ENCODE results near the gene SLBP.
A peak's percentile ranks its signal among the peaks of the same experiment; 100 is the strongest.

The SLBP gene

GRCh38 chr4:1647432-1647831, 64.7 kb downstream of the SLBP start:
- TF ChIP-seq, protein P1, sequence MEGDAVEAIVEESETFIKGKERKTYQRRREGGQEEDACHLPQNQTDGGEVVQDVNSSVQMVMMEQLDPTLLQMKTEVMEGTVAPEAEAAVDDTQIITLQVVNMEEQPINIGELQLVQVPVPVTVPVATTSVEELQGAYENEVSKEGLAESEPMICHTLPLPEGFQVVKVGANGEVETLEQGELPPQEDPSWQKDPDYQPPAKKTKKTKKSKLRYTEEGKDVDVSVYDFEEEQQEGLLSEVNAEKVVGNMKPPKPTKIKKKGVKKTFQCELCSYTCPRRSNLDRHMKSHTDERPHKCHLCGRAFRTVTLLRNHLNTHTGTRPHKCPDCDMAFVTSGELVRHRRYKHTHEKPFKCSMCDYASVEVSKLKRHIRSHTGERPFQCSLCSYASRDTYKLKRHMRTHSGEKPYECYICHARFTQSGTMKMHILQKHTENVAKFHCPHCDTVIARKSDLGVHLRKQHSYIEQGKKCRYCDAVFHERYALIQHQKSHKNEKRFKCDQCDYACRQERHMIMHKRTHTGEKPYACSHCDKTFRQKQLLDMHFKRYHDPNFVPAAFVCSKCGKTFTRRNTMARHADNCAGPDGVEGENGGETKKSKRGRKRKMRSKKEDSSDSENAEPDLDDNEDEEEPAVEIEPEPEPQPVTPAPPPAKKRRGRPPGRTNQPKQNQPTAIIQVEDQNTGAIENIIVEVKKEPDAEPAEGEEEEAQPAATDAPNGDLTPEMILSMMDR (IDR thresholded peaks at IDR 0.05; ENCODE audit: low read depth, low read length): no peak
- no peak for DNase-seq (ENCODE audit: low read depth in 2 of 2)
- H3K4me3 ChIP-seq (replicated peaks in 1 of 2; ENCODE audit: low read depth in 2 of 2, low read length in 2 of 2): no peak overlapping the region

DNA sequence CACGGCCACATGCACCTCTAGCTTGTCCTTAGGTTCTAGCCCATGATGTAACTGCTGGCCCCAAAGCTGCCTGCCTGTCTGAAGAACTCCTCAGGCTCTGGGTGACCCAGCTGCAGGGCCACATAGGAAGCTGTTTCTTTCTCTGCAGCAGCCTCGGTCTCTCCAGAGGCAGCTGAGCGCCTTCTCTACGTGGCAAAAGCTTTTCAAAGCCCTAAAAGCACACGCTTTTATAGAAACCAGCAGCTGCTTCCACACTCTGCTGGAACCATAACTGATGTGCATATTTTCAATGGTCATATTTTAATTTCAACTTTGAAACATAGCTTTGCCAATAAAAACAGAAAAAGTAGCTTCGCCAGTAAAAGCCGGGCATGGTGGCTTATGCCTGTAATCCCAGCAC, 65.4 kb downstream of the SLBP start:
- no peak for DNase-seq (ENCODE audit: low read depth in 2 of 2)
- TF ChIP-seq, protein P1 (IDR thresholded peaks at IDR 0.05; ENCODE audit: low read depth, low read length): no peak
- no peak overlapping the region for H3K4me3 ChIP-seq (replicated peaks in 1 of 2; ENCODE audit: low read depth in 2 of 2, low read length in 2 of 2)

GRCh38 chr4:1644891-1645657, 67.0 kb downstream of the SLBP start:
- no peak overlapping the region for H3K4me3 ChIP-seq (replicated peaks in 1 of 2; ENCODE audit: low read depth in 2 of 2, low read length in 2 of 2)
- peak; percentile 18 to 63 for DNase-seq (ENCODE audit: low read depth in 2 of 2)
- TF ChIP-seq, protein P1 (IDR thresholded peaks at IDR 0.05; ENCODE audit: low read depth, low read length): no peak

- no peak for DNase-seq (ENCODE audit: low read depth in 2 of 2)
- TF ChIP-seq, protein P1 (IDR thresholded peaks at IDR 0.05; ENCODE audit: low read depth, low read length): no peak
- H3K4me3 ChIP-seq (replicated peaks in 1 of 2; ENCODE audit: low read depth in 2 of 2, low read length in 2 of 2): no peak overlapping the region
Observed at GRCh38 chr4:1643971-1644735, 68.0 kb downstream of the SLBP start.

Data from cardiac fibroblast (primary cell).